ENCODE data around the gene SULT1A3. TPM values are rescaled to one million over a fixed set of nuclear protein-coding genes. Genes with fewer than 3 reads are reported as not detected.

Gene SULT1A3
- total RNA-seq, 2 donors from 2014 or later = 14.5 to 22.1 TPM

- Mint-ChIP-seq H3K9me3 (peaks cover 3% of the 10 kb centered on the region), H3K4me3 (no peak overlapping the region), H3K4me1 (no peaks in the 10 kb centered on the region), H3K27me3 (ENCODE audit: insufficient read depth) (peaks cover 8% of the 10 kb centered on the region), H3K27ac (no peak overlapping the region), H3K36me3 (ENCODE audit: low read depth) (no peaks in the 10 kb centered on the region)
- no peak for TF ChIP-seq CTCF (conservative IDR thresholded peaks at IDR 0.05)
- WGBS, 2 experiments (ENCODE audit: insufficient coverage in 1 of 2, insufficient read length in 1 of 2) = 89 to 94% methylated on average over 3 to 5 of the region's 5 CpGs
- H3K9me3 ChIP-seq (ENCODE audit: control insufficient read depth, low read length) = no peaks in the 10 kb centered on the region
- no peak for DNase-seq
- no peak overlapping the region for H3K9ac ChIP-seq (ENCODE audit: extremely low read depth, low read length, poor library complexity, severe bottlenecking)
- H3K27me3 ChIP-seq (ENCODE audit: control insufficient read depth, insufficient read depth, low read length, poor library complexity, severe bottlenecking) = no peaks in the 10 kb centered on the region
- H3K27ac ChIP-seq (ENCODE audit: low read depth, low read length) = no peak overlapping the region
- no peak overlapping the region for H3K4me3 ChIP-seq (ENCODE audit: low read length)
- H3K36me3 ChIP-seq (ENCODE audit: control insufficient read depth, insufficient read depth, low read length) = no peaks in the 10 kb centered on the region
- no peaks in the 10 kb centered on the region for H3K4me1 ChIP-seq (ENCODE audit: control insufficient read depth, insufficient read depth, low read length)
Observed at GRCh38 chr16:30155188-30155587, 43.9 kb upstream of the SULT1A3 start.

- 74 to 86% methylated on average over 1 of the region's 1 CpG for WGBS, 2 experiments (ENCODE audit: insufficient coverage in 1 of 2, insufficient read length in 1 of 2)
- Histone ChIP-seq H3K4me3 (ENCODE audit: low read length) (no peak overlapping the region), H3K4me1 (ENCODE audit: control insufficient read depth, insufficient read depth, low read length) (no peaks in the 10 kb centered on the region), H3K9me3 (ENCODE audit: control insufficient read depth, low read length) (no peaks in the 10 kb centered on the region), H3K27me3 (ENCODE audit: control insufficient read depth, insufficient read depth, low read length, poor library complexity, severe bottlenecking) (no peaks in the 10 kb centered on the region), H3K9ac (ENCODE audit: extremely low read depth, low read length, poor library complexity, severe bottlenecking) (no peak overlapping the region), H3K36me3 (ENCODE audit: control insufficient read depth, insufficient read depth, low read length) (no peaks in the 10 kb centered on the region), H3K27ac (ENCODE audit: low read depth, low read length) (no peak overlapping the region)
- no peak for TF ChIP-seq CTCF (conservative IDR thresholded peaks at IDR 0.05)
- peaks cover 3% of the 10 kb centered on the region for H3K27me3 Mint-ChIP-seq (ENCODE audit: insufficient read depth)
- H3K27ac Mint-ChIP-seq = no peak overlapping the region
- H3K9me3 Mint-ChIP-seq = peaks cover 3% of the 10 kb centered on the region
- H3K4me3 Mint-ChIP-seq = no peak overlapping the region
- DNase-seq = no peak
- H3K4me1 Mint-ChIP-seq = no peaks in the 10 kb centered on the region
- no peaks in the 10 kb centered on the region for H3K36me3 Mint-ChIP-seq (ENCODE audit: low read depth)
Observed at GRCh38 chr16:30157214-30157613, 41.8 kb upstream of the SULT1A3 start.

- no peak overlapping the region for H3K4me3 ChIP-seq (ENCODE audit: low read length)
- H3K4me1 ChIP-seq (ENCODE audit: control insufficient read depth, insufficient read depth, low read length) = no peaks in the 10 kb centered on the region
- Mint-ChIP-seq H3K27me3 (ENCODE audit: insufficient read depth) (peaks cover 16% of the 10 kb centered on the region), H3K9me3 (peaks cover 12% of the 10 kb centered on the region), H3K4me1 (no peaks in the 10 kb centered on the region), H3K36me3 (ENCODE audit: low read depth) (peaks cover 3% of the 10 kb centered on the region), H3K27ac (no peak overlapping the region), H3K4me3 (no peak overlapping the region)
- no peaks in the 10 kb centered on the region for H3K9me3 ChIP-seq (ENCODE audit: control insufficient read depth, low read length)
- no peaks in the 10 kb centered on the region for H3K36me3 ChIP-seq (ENCODE audit: control insufficient read depth, insufficient read depth, low read length)
- H3K27me3 ChIP-seq (ENCODE audit: control insufficient read depth, insufficient read depth, low read length, poor library complexity, severe bottlenecking) = no peaks in the 10 kb centered on the region
- no peak for TF ChIP-seq CTCF (conservative IDR thresholded peaks at IDR 0.05)
- no peak overlapping the region for H3K9ac ChIP-seq (ENCODE audit: extremely low read depth, low read length, poor library complexity, severe bottlenecking)
- 79 to 100% methylated on average over 3 of the region's 3 CpGs for WGBS, 2 experiments (ENCODE audit: insufficient coverage in 1 of 2, insufficient read length in 1 of 2)
- no peak overlapping the region for H3K27ac ChIP-seq (ENCODE audit: low read depth, low read length)
- no peak for DNase-seq
Observed at GRCh38 chr16:30163538-30163937, 35.5 kb upstream of the SULT1A3 start.

All from endodermal cell (in vitro differentiated cells).